Motor neuron (in vitro differentiated cells): Measurements from ENCODE around the gene CYP19A1. TPM values are rescaled to one million over a fixed set of nuclear protein-coding genes. Genes with fewer than 3 reads are reported as not detected.
A peak's percentile ranks its signal among the peaks of the same experiment; 100 is the strongest.
"Not testable (repeated sequence)": the region's sequence is repeated elsewhere in the genome, so short reads cannot be mapped to it uniquely, and the experiment has no call there.

Experiments used
- ATAC-seq, 8 experiments: fragments of 200-7000 bp; cut with Tn5 transposase; replicated peaks in 6 of 8; 2 replicates each; pipeline ENCODE4 v1.8.0; 2021; ENCODE audit warnings: mild to moderate bottlenecking in 8 of 8, moderate library complexity in 8 of 8
- H3K27ac ChIP-seq, 2 donors: fragments of 250-450 bp; sonication (Bioruptor Pico); 2 replicates each; pipeline ENCODE4 v1.9.0; 2021; ENCODE audit warnings: antibody characterized with exemption in 2 of 2, mild to moderate bottlenecking in 2 of 2, moderate library complexity in 1 of 2
- H3K4me1 ChIP-seq, 2 donors: fragments of 250-450 bp; sonication (Bioruptor Pico); replicated peaks in 1 of 2; 2 replicates each; pipeline ENCODE4 v1.6.1; 2021; ENCODE audit warnings: antibody characterized with exemption in 2 of 2, mild to moderate bottlenecking in 2 of 2, moderate library complexity in 1 of 2
- H3K4me3 ChIP-seq, 5 donors: fragments of 250-450 bp; sonication (Bioruptor Pico); 2 replicates each; pipeline ENCODE4 v1.9.0; 2021; ENCODE audit warnings: antibody characterized with exemption in 5 of 5, mild to moderate bottlenecking in 5 of 5, moderate library complexity in 4 of 5
- WGBS, 10 experiments: fragments of 450-650 bp; shearing (Covaris generic); methylation state at CpG; one replicate each; pipeline ENCODE4 v1.0.0; 2022; 5-methylcytosine and 5-hydroxymethylcytosine counted together
- in situ Hi-C, 9 experiments: fragments of 400-800 bp; cut with MboI; loops; one replicate each; pipeline ENCODE4 v1.15.0; 2021; ENCODE audit warnings: low sequenced_read_pairs in 9 of 9, low pct_unique_long_range_greater_than_20kb in 2 of 9; ENCODE audit not compliant: unreplicated experiment in 9 of 9
- total RNA-seq, 8 experiments: library from RNA; unstranded; fragments of 300-600 nt; gene quantifications; 2 replicates each; pipeline versions ENCODE4 v1.2.3 to v1.2.4, GENCODE V29; 2022

The CYP19A1 gene
- total RNA-seq, 8 experiments from 2014 or later = 0.56 to 8.2 (median 1.7) TPM

GRCh38 chr15:51262463-51262862, 75.9 kb downstream of the CYP19A1 start:
- no peak for ATAC-seq

DNA sequence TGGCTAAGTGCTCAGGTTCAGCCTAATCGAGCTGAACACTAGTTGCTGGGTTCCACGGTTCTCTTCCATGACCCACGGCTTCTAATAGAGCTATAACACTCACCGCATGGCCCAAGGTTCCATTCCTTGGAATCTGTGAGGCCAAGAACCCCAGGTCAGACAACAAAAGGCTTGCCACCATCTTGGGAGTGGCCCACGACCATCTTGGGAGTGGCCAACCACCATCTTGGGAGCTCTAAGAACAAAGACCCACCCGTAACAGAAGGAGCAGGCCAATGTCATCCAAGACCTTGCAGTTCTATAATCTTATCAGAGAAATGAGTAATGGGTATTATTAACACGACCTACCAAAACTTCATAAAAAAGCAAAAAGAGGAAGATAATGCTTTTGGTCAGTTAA, 77.3 kb downstream of the CYP19A1 start:
- H3K27ac ChIP-seq, H3K4me3 ChIP-seq, ATAC-seq, H3K4me1 ChIP-seq: not testable (repeated sequence)
- 40 to 100% (median 64%) methylated on average over 1 to 4 of the region's 7 CpGs for WGBS, 10 experiments
- in situ Hi-C loops = loop anchor here in 1 of 9 experiments (25.0 kb wide), 1 partner anchor 126 kb away; no protein-coding TSS in a partner anchor

More at GRCh38 chr15:51262463-51262862, 75.9 kb downstream of the CYP19A1 start:
- Histone ChIP-seq H3K4me3 (no peak overlapping the region), H3K27ac (no peak overlapping the region), H3K4me1 (peaks cover 11 to 13% of the 10 kb centered on the region in 2 donors)
- WGBS, 10 experiments = 0 to 80% (median 50%) methylated on average over 1 to 2 of the region's 2 CpGs
- in situ Hi-C loops = loop anchor here in 1 of 9 experiments (25.0 kb wide), 1 partner anchor 125 kb away; no protein-coding TSS in a partner anchor

- Histone ChIP-seq H3K4me3 (no peak overlapping the region), H3K4me1 (no peaks in the 10 kb centered on the region), H3K27ac (no peak overlapping the region)
- ATAC-seq = no peak
- in situ Hi-C loops = loop anchor here in 1 of 9 experiments (25.0 kb wide), 1 partner anchor 127 kb away; no protein-coding TSS in a partner anchor
- WGBS, 10 experiments = 0 to 83% (median 42%) methylated on average over 1 to 4 of the region's 4 CpGs; no CpG with 5 or more reads in 2 of the 10 experiments
These were observed 78.2 kb downstream of the CYP19A1 start for GRCh38 chr15:51260202-51260601.

DNA sequence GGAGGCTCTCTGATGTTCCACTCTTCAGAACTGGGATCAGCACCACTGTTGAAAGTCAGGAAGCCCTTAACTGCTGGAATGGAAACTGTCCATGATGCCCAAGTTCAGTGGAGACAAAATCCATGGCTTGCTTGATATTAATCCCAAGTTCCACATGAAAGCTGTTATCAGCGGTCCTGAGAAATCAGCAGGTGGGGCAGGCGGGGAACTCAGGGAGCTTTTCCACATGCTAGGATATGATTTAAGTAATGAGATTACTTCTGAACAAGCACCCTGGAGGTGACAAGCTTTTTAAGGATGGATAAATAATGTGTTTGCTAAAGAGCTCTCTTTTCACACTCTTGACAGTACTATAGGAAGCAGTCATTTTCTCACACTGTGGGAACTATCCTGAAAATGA, 82.9 kb downstream of the CYP19A1 start:
- H3K27ac ChIP-seq = no peak overlapping the region
- in situ Hi-C loops = loop anchor here in 1 of 9 experiments (25.0 kb wide), 1 partner anchor 132 kb away; no protein-coding TSS in a partner anchor
- no peaks in the 10 kb centered on the region for H3K4me1 ChIP-seq
- WGBS, 10 experiments = 80 to 100% (median 94%) methylated on average over 1 to 2 of the region's 2 CpGs; no CpG with 5 or more reads in 3 of the 10 experiments
- H3K4me3 ChIP-seq = no peak overlapping the region
- peak in 1 of 8 experiments; percentile 44 for ATAC-seq

GRCh38 chr15:51253366-51253765, 85.0 kb downstream of the CYP19A1 start:
- H3K4me1 ChIP-seq = no peaks in the 10 kb centered on the region
- 33 to 87% (median 79%) methylated on average over 1 to 2 of the region's 2 CpGs; no CpG with 5 or more reads in 6 of the 10 experiments for WGBS, 10 experiments
- in situ Hi-C loops = loop anchor here in 1 of 9 experiments (25.0 kb wide), 1 partner anchor 134 kb away; no protein-coding TSS in a partner anchor
- no peak for ATAC-seq
- H3K4me3 ChIP-seq = no peak overlapping the region
- no peak overlapping the region for H3K27ac ChIP-seq

- H3K4me3 ChIP-seq = no peak overlapping the region
- H3K4me1 ChIP-seq = no peaks in the 10 kb centered on the region
- ATAC-seq = no peak
- 90 to 100% (median 100%) methylated on average over 1 to 3 of the region's 3 CpGs; no CpG with 5 or more reads in 4 of the 10 experiments for WGBS, 10 experiments
- in situ Hi-C loops = loop anchor here in 1 of 9 experiments (25.0 kb wide), 1 partner anchor 135 kb away; no protein-coding TSS in a partner anchor
- H3K27ac ChIP-seq = no peak overlapping the region
These were observed 85.7 kb downstream of the CYP19A1 start for GRCh38 chr15:51252671-51253070.

GRCh38 chr15:51251556-51251955, 86.8 kb downstream of the CYP19A1 start:
- Histone ChIP-seq H3K27ac (no peak overlapping the region), H3K4me1 (no peaks in the 10 kb centered on the region), H3K4me3 (no peak overlapping the region)
- in situ Hi-C loops = loop anchor here in 1 of 9 experiments (25.0 kb wide), 1 partner anchor 136 kb away; no protein-coding TSS in a partner anchor
- ATAC-seq = peak in 1 of 8 experiments; percentile 91
- 90% methylated on average over 1 of the region's 1 CpG; no CpG with 5 or more reads in 9 of the 10 experiments for WGBS, 10 experiments

- no peak for ATAC-seq
- Histone ChIP-seq H3K4me1 (no peaks in the 10 kb centered on the region), H3K4me3 (no peak overlapping the region), H3K27ac (no peak overlapping the region)
- in situ Hi-C loops = loop anchor here in 1 of 9 experiments (25.0 kb wide), 1 partner anchor 137 kb away; no protein-coding TSS in a partner anchor
- WGBS, 10 experiments = 60 to 100% (median 94%) methylated on average over 1 to 4 of the region's 4 CpGs; no CpG with 5 or more reads in 5 of the 10 experiments
These were observed 88.0 kb downstream of the CYP19A1 start for GRCh38 chr15:51250217-51251011.

- H3K4me3 ChIP-seq = no peak overlapping the region
- no peak overlapping the region for H3K27ac ChIP-seq
- WGBS, 10 experiments = 71% methylated on average over 1 of the region's 1 CpG; no CpG with 5 or more reads in 9 of the 10 experiments
- in situ Hi-C loops = no loop called here
- H3K4me1 ChIP-seq = no peaks in the 10 kb centered on the region
- no peak for ATAC-seq
These were observed 92.8 kb downstream of the CYP19A1 start for GRCh38 chr15:51245628-51246027.

DNA sequence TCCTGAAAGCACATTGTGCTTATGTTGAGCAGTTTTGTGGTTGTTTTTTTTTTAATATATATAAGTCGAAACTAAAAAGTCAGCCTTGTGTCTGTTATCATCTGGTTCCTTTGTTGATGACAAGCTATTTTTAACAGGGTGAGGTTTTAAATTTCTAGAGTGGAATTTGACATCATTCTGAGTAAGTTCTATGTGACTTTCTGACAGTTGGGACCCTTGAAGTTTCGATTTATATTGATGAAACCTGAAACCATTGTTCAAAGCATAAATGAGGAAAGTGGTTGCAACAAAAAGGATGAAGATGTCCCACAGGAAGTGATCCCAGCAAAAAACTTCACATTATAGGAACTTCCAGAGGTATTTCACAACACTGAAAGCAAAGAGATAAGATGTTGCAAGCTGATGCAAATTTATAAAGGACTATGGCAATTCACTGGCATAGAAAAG, 94.0 kb downstream of the CYP19A1 start:
- WGBS, 10 experiments = 17 to 78% (median 69%) methylated on average over 1 to 2 of the region's 2 CpGs; no CpG with 5 or more reads in 2 of the 10 experiments
- no peak for ATAC-seq
- in situ Hi-C loops = no loop called here
- Histone ChIP-seq H3K4me1 (peaks cover 6 to 7% of the 10 kb centered on the region in 2 donors), H3K4me3 (no peak overlapping the region), H3K27ac (no peak overlapping the region)

DNA sequence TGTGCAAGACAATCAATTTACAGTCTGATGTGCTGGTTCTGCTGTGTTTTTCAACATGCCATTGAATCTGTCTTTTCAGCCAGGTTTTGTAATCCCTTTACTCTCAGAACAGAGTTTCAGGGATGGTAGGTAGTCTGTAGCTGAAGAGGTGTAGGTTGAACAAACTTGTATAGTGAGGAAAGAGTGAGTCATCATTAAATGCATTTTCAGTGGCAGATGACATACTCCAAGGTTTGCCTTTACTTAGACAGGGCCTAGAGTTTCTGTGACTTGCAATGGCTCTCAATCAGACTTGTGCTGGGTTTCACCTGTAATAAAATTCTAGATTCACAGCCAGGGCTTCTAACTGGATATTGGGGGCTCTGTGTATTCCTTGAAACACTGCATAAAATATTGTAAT, 94.6 kb downstream of the CYP19A1 start:
- H3K4me1 ChIP-seq = peaks cover 6 to 10% of the 10 kb centered on the region in 2 donors
- ATAC-seq = peak in 5 of 8 experiments; percentile 41 to 83 (median 72)
- no peak overlapping the region for H3K4me3 ChIP-seq
- H3K27ac ChIP-seq = no peak overlapping the region
- in situ Hi-C loops = no loop called here

DNA sequence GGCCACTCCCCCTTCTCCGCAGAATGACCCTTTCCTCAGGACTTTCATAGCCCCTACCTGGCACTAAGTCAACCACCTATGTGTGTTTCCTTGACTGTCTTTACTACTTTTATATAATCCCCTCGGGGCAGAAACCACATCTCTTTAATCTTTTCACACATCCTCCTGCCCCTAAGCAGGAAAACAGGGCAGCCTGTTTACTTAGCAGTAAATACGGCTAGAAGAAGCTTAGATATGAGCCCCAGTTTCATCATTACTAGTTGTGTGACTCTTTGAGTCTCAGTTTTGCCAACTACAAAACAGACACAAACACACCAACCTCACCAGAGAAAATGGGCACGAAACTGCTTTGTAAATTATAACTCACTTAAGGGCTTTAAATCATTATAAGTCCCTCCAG, 98.3 kb downstream of the CYP19A1 start:
- peaks cover 6 to 17% of the 10 kb centered on the region in 2 donors for H3K4me1 ChIP-seq
- no peak overlapping the region for H3K27ac ChIP-seq
- WGBS, 10 experiments = 31 to 100% (median 76%) methylated on average over 1 to 3 of the region's 4 CpGs; no CpG with 5 or more reads in 1 of the 10 experiments
- H3K4me3 ChIP-seq = no peak overlapping the region
- no peak for ATAC-seq
- in situ Hi-C loops = no loop called here

- peaks cover 6 to 17% of the 10 kb centered on the region in 2 donors for H3K4me1 ChIP-seq
- no peak for ATAC-seq
- WGBS, 10 experiments = 50 to 93% (median 70%) methylated on average over 1 to 3 of the region's 3 CpGs; no CpG with 5 or more reads in 1 of the 10 experiments
- H3K4me3 ChIP-seq = no peak overlapping the region
- H3K27ac ChIP-seq = no peak overlapping the region
- in situ Hi-C loops = no loop called here
These were observed 100.6 kb downstream of the CYP19A1 start for GRCh38 chr15:51237816-51238215.
